Muscle of leg (tissue), 16 donors: ENCODE results near the gene FLVCR1. TPM values are rescaled to one million over a fixed set of nuclear protein-coding genes. Genes with fewer than 3 reads are reported as not detected.
A peak's percentile ranks its signal among the peaks of the same experiment; 100 is the strongest.

Experiments used
- DNase-seq: peaks from one replicate; pipeline ENCODE4 v3.0.0; 2013
- H3K27ac ChIP-seq: one replicate; pipeline ENCODE4 v1.5.1; 2013; ENCODE audit warnings: mild to moderate bottlenecking, low read length, control low read depth
- H3K27me3 ChIP-seq: one replicate; pipeline ENCODE4 v1.6.1; 2013; ENCODE audit warnings: low read length; ENCODE audit not compliant: control insufficient read depth, insufficient read depth
- H3K36me3 ChIP-seq: one replicate; pipeline ENCODE4 v1.6.1; 2013; ENCODE audit warnings: low read length; ENCODE audit not compliant: control insufficient read depth, insufficient read depth
- H3K4me1 ChIP-seq: one replicate; pipeline ENCODE4 v1.6.1; 2013; ENCODE audit warnings: low read length; ENCODE audit not compliant: control insufficient read depth, insufficient read depth
- H3K4me3 ChIP-seq: one replicate; pipeline ENCODE4 v1.5.1; 2013; ENCODE audit warnings: low read length, control low read depth
- H3K9me3 ChIP-seq: replicated peaks from 2 replicates; pipeline ENCODE4 v1.6.1; 2013; ENCODE audit warnings: low read depth, low read length; ENCODE audit not compliant: control insufficient read depth
- WGBS: methylation state at CpG from one replicate; pipeline ENCODE4 v1.1.5; 2013; ENCODE audit warnings: missing lambda C conversion rate; ENCODE audit not compliant: insufficient coverage; 5-methylcytosine and 5-hydroxymethylcytosine counted together
- long read RNA-seq, 11 donors: transcript quantifications; one replicate each; lab custom pipeline, GENCODE V29; 2026
- polyA plus RNA-seq, 8 donors: library from polyadenylated mRNA; unstranded; fragments of 120-200 nt; gene quantifications; one replicate each; pipeline versions ENCODE4 v1.2.1 to v1.2.3, GENCODE V29; 2013; ENCODE audit warnings: inconsistent platforms in 1 of 8, low replicate concordance in 1 of 8; ENCODE audit not compliant: insufficient read length in 8 of 8, insufficient read depth in 1 of 8
- total RNA-seq: library from RNA; stranded (reverse); fragments of 120-200 nt; gene quantifications from one replicate; pipeline ENCODE4 v1.2.4, GENCODE V29; 2013

The FLVCR1 gene
- 8.4 TPM for total RNA-seq
- polyA plus RNA-seq = 1 to 10 TPM; 5.7 to 8.2 (median 6.0) TPM
- long read RNA-seq, donor 1 = 0 reads
- long read RNA-seq, donor 2 = 0 reads
- long read RNA-seq, donor 3, full-length matches to known transcripts = 1 of 1 reads
- long read RNA-seq, donor 3, partial matches to known transcripts = 0 of 1 reads
- long read RNA-seq, donor 3, other reads (novel, unspliced or antisense) = 0 of 1 reads
- long read RNA-seq, donor 4 = 0 reads
- long read RNA-seq, donor 5 = 0 reads
- long read RNA-seq, donor 6, full-length matches to known transcripts = 1 of 6 reads
- long read RNA-seq, donor 6, partial matches to known transcripts = 5 of 6 reads
- long read RNA-seq, donor 6, other reads (novel, unspliced or antisense) = 0 of 6 reads
- long read RNA-seq, donor 7 = 0 reads
- long read RNA-seq, donor 8 = 0 reads
- long read RNA-seq, donor 9, full-length matches to known transcripts = 1 of 1 reads
- long read RNA-seq, donor 9, partial matches to known transcripts = 0 of 1 reads
- long read RNA-seq, donor 9, other reads (novel, unspliced or antisense) = 0 of 1 reads
- long read RNA-seq, donor 10 = 0 reads
- long read RNA-seq, donor 11 = 0 reads

GRCh38 chr1:212857992-212858460 lies at the start of gene FLVCR1:
FLVCR1 (plus strand) TSS chr1:212858275; CDS start chr1:212858453, 178 bp downstream.
- Histone ChIP-seq H3K36me3 (no peaks in the 10 kb centered on the region), H3K4me1 (peaks cover 19% of the 10 kb centered on the region), H3K27me3 (no peaks in the 10 kb centered on the region), H3K27ac (peak within 1 kb of the TSS; percentile 90), H3K9me3 (no peaks in the 10 kb centered on the region), H3K4me3 (peak within 1 kb of the TSS; percentile 77)
- WGBS = under 1% methylated on average over 53 of the region's 54 CpGs
- DNase-seq = peak; percentile 99

GRCh38 chr1:212814537-212815334 lies 43.3 kb upstream of the FLVCR1 start:
- Histone ChIP-seq H3K27me3 (no peaks in the 10 kb centered on the region), H3K9me3 (no peaks in the 10 kb centered on the region), H3K4me3 (no peak overlapping the region), H3K36me3 (no peaks in the 10 kb centered on the region), H3K27ac (no peak overlapping the region), H3K4me1 (no peaks in the 10 kb centered on the region)
- 78% methylated on average over 1 of the region's 5 CpGs for WGBS
- peak; percentile 62 for DNase-seq

- Histone ChIP-seq H3K4me3 (no peak overlapping the region), H3K27me3 (no peaks in the 10 kb centered on the region), H3K4me1 (no peaks in the 10 kb centered on the region), H3K36me3 (no peaks in the 10 kb centered on the region), H3K9me3 (no peaks in the 10 kb centered on the region), H3K27ac (no peak overlapping the region)
- 84% methylated on average over 3 of the region's 3 CpGs for WGBS
- no peak for DNase-seq
Measured at GRCh38 chr1:212816567-212817278, 41.4 kb upstream of the FLVCR1 start.

GRCh38 chr1:212819726-212820125 lies 38.3 kb upstream of the FLVCR1 start:
- Histone ChIP-seq H3K27ac (no peak overlapping the region), H3K27me3 (no peaks in the 10 kb centered on the region), H3K4me1 (no peaks in the 10 kb centered on the region), H3K9me3 (no peaks in the 10 kb centered on the region), H3K4me3 (no peak overlapping the region), H3K36me3 (no peaks in the 10 kb centered on the region)
- DNase-seq = peak; percentile 1
- 65% methylated on average over 3 of the region's 5 CpGs for WGBS

GRCh38 chr1:212820969-212821368 lies 37.1 kb upstream of the FLVCR1 start:
- H3K4me3 ChIP-seq = no peak overlapping the region
- H3K4me1 ChIP-seq = no peaks in the 10 kb centered on the region
- H3K36me3 ChIP-seq = no peaks in the 10 kb centered on the region
- no peak overlapping the region for H3K27ac ChIP-seq
- H3K27me3 ChIP-seq = no peaks in the 10 kb centered on the region
- no peak for DNase-seq
- H3K9me3 ChIP-seq = peaks cover 6% of the 10 kb centered on the region
- WGBS = no CpG with 5 or more reads among the region's 2 CpGs

- Histone ChIP-seq H3K4me3 (no peak overlapping the region), H3K27me3 (no peaks in the 10 kb centered on the region), H3K27ac (no peak overlapping the region), H3K36me3 (no peaks in the 10 kb centered on the region), H3K4me1 (no peaks in the 10 kb centered on the region), H3K9me3 (peaks cover 8% of the 10 kb centered on the region)
- WGBS = no CpG with 5 or more reads among the region's 3 CpGs
- no peak for DNase-seq
Measured at GRCh38 chr1:212822956-212823355, 35.1 kb upstream of the FLVCR1 start.

GRCh38 chr1:212824201-212824600 lies 33.9 kb upstream of the FLVCR1 start:
- H3K9me3 ChIP-seq = peaks cover 8% of the 10 kb centered on the region
- no peaks in the 10 kb centered on the region for H3K4me1 ChIP-seq
- H3K27ac ChIP-seq = no peak overlapping the region
- no peak overlapping the region for H3K4me3 ChIP-seq
- WGBS = 93% methylated on average over 15 of the region's 16 CpGs
- H3K36me3 ChIP-seq = no peaks in the 10 kb centered on the region
- H3K27me3 ChIP-seq = no peaks in the 10 kb centered on the region
- DNase-seq = no peak

- H3K36me3 ChIP-seq = no peaks in the 10 kb centered on the region
- no peak for DNase-seq
- no peak overlapping the region for H3K27ac ChIP-seq
- H3K27me3 ChIP-seq = no peaks in the 10 kb centered on the region
- whole genome bisulfite sequencing = 96% methylated on average over 6 of the region's 6 CpGs
- no peaks in the 10 kb centered on the region for H3K4me1 ChIP-seq
- no peak overlapping the region for H3K4me3 ChIP-seq
- H3K9me3 ChIP-seq = peaks cover 8% of the 10 kb centered on the region
Measured at GRCh38 chr1:212825798-212826452, 32.1 kb upstream of the FLVCR1 start.

- DNase-seq = no peak
- 100% methylated on average over 1 of the region's 4 CpGs for WGBS
Measured at GRCh38 chr1:212827171-212827776, 30.8 kb upstream of the FLVCR1 start.

More at GRCh38 chr1:212827171-212827776, 30.8 kb upstream of the FLVCR1 start:
- Histone ChIP-seq H3K4me3 (no peak overlapping the region), H3K27me3 (no peaks in the 10 kb centered on the region), H3K36me3 (no peaks in the 10 kb centered on the region), H3K9me3 (peaks cover 8% of the 10 kb centered on the region), H3K27ac (no peak overlapping the region), H3K4me1 (no peaks in the 10 kb centered on the region)
